HL-60 (cell line): ENCODE data around the gene IL4R.

Experiments
- POLR2AphosphoS5 ChIP-seq: IDR thresholded peaks from 2 replicates; pipeline ENCODE4 v1.6.1; 2012; ENCODE audit warnings: low read depth
- TF ChIP-seq, protein P1 (sequence below): IDR thresholded peaks from one replicate; pipeline ENCODE4 v1.5.1; 2011; ENCODE audit warnings: low read length, control low read depth, inconsistent platforms; ENCODE audit not compliant: insufficient read depth

DNA sequence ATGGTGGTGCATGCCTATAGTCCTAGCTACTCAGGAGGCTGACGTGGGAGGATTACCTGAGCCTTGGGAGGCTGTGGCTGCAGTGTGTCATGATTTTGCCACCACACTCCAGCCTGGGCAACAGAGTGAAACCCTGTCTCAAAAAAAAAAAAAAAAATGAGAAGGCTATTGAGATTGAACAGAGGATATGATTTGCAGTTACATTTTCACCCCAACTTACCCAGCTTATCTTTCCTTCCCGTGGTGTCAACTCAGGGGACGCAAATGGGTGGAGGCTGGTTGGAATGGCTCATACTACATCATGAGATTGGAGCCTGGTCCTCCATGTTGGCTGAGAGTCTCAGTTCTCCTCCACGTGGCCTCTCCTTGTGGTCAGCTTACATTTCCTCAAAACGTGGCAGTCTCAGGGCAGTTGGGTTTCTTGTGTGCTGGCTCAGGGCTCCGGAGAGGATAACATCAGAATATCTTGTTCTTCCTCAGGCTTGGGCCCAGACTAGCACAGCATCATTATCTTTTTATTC lies 28.0 kb upstream of the IL4R start:
- TF ChIP-seq, protein P1, sequence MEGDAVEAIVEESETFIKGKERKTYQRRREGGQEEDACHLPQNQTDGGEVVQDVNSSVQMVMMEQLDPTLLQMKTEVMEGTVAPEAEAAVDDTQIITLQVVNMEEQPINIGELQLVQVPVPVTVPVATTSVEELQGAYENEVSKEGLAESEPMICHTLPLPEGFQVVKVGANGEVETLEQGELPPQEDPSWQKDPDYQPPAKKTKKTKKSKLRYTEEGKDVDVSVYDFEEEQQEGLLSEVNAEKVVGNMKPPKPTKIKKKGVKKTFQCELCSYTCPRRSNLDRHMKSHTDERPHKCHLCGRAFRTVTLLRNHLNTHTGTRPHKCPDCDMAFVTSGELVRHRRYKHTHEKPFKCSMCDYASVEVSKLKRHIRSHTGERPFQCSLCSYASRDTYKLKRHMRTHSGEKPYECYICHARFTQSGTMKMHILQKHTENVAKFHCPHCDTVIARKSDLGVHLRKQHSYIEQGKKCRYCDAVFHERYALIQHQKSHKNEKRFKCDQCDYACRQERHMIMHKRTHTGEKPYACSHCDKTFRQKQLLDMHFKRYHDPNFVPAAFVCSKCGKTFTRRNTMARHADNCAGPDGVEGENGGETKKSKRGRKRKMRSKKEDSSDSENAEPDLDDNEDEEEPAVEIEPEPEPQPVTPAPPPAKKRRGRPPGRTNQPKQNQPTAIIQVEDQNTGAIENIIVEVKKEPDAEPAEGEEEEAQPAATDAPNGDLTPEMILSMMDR: no peak
- TF ChIP-seq POLR2AphosphoS5: no peak
